GM19240 (cell line): ENCODE data around the gene SPNS3.

Source experiments
- DNase-seq: peaks from one replicate; pipeline ENCODE4 v3.0.0; 2011; ENCODE audit warnings: low spot score; ENCODE audit not compliant: insufficient read length

SPNS3 gene

GRCh38 chr17:4465786-4466185, 32.0 kb downstream of the SPNS3 start:
- no peak for DNase-seq

- DNase-seq, result no peak
Observed at GRCh38 chr17:4467287-4467686, 33.5 kb downstream of the SPNS3 start.

GRCh38 chr17:4469552-4469951, 35.8 kb downstream of the SPNS3 start:
- no peak for DNase-seq

GRCh38 chr17:4472286-4472685, 38.5 kb downstream of the SPNS3 start:
- DNase-seq, result no peak

GRCh38 chr17:4474093-4474492, 40.4 kb downstream of the SPNS3 start:
- DNase-seq, result no peak

GRCh38 chr17:4475001-4475400, 41.3 kb downstream of the SPNS3 start:
- no peak for DNase-seq

- no peak for DNase-seq
Observed at GRCh38 chr17:4475463-4475862, 41.7 kb downstream of the SPNS3 start.

GRCh38 chr17:4476017-4476416, 42.3 kb downstream of the SPNS3 start:
- DNase-seq, result no peak

GRCh38 chr17:4476511-4477070, 42.9 kb downstream of the SPNS3 start:
- no peak for DNase-seq

- no peak for DNase-seq
Observed at GRCh38 chr17:4477255-4477791, 43.6 kb downstream of the SPNS3 start.

- no peak for DNase-seq
Observed at GRCh38 chr17:4478318-4478830, 44.6 kb downstream of the SPNS3 start.

- no peak for DNase-seq
Observed at GRCh38 chr17:4479340-4479981, 45.7 kb downstream of the SPNS3 start.

- no peak for DNase-seq
Observed at GRCh38 chr17:4479982-4480751, 46.4 kb downstream of the SPNS3 start.

- DNase-seq, result peak; percentile 53
Observed at GRCh38 chr17:4480929-4481898, 47.5 kb downstream of the SPNS3 start.

GRCh38 chr17:4482338-4483011, 48.7 kb downstream of the SPNS3 start:
- DNase-seq, result no peak

GRCh38 chr17:4483012-4483840, 49.5 kb downstream of the SPNS3 start:
- DNase-seq, result no peak

GRCh38 chr17:4485676-4486646, 52.2 kb downstream of the SPNS3 start:
- DNase-seq, result no peak

GRCh38 chr17:4487296-4487695, 53.6 kb downstream of the SPNS3 start:
- no peak for DNase-seq
